NCI-H510A treated with DMSO at 0.1 percent for 48 hours (cell line): Measurements from ENCODE around the gene HSPA12B.

Experiments
- DNase-seq: peaks from one replicate; lab custom pipeline; 2025; lab: John Stamatoyannopoulos, UW

Gene HSPA12B

DNA sequence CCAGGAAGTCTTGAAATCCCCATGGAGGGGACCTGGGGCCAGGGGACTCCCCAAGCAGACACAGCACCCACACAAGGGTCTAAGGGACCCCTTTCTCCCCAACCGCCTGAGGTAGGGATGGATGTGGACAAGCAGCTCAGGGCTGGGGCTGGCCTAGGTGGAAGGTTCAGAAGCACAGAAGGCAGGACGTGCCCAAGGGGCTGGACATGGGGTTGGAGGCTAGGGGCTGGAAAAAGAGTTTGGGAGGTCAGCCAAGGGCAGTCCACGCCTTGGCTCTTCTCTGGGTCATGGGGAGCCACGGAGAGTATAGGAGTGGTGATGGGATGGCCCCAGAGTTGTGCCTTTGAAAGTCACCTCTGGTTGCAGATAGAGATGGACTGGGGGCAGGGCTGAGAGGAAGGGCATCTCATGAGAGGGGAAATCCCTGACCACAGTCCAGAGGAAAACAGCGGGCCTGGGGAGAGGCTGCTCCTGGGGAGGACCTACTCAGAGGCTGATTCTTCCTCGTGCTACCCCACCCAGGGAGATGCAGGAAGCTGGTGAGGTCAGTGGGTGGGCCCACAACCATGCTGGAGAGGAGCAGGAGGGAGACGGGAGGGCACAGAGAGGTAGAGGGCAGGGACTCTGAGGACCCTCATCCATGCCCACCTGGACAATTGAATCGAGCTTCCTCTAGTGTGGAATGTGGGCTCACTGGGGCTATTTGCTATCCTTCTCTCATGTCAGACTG is 2.5 kb upstream of the HSPA12B start:
- no peak for DNase-seq

GRCh38 chr20:3730803-3731672 is 1.4 kb upstream of the HSPA12B start:
- no peak for DNase-seq

- no peak for DNase-seq
Measured at GRCh38 chr20:3731944-3732326, 550 bp upstream of the HSPA12B start.

GRCh38 chr20:3733119-3733995 is 872 bp downstream of the HSPA12B start:
- DNase-seq, result no peak

DNA sequence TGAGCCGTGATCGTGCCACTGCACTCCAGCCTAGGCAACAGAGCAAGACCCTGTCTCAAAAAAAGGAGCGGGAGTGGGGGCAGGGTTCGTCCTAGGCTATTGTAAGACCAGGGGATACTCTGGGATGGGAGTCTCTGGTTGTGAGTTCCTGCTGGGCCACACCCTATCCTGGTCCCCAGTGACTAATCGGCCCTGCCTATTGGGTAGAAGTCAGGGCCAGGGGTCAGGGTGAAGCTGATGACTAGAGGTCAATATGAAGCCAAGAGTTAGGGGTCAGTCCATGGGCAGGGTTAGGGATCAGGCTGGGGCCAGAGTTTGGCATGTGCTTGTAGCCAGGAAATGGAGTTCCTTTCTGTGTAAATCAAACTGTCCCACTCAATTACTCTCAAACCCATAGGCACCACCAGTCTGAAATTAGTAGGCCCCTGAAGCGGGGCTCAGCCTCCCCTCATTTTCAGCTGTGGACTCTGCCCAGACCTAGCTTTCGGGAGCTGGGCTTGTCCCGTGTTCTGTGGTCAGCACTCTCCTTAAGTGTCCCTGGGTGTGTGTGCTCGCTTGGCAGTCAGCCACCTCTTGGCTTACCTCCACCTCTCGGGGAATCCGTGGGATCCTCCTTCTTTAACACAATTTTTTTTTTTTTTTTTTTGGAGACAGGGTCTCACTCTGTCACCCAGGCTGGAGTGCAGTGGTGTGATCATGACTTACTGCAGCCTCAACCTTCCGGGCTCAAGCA is 1.8 kb downstream of the HSPA12B start:
- DNase-seq, result no peak

- no peak for DNase-seq
Measured at GRCh38 chr20:3735768-3736167, 3.3 kb downstream of the HSPA12B start.

DNA sequence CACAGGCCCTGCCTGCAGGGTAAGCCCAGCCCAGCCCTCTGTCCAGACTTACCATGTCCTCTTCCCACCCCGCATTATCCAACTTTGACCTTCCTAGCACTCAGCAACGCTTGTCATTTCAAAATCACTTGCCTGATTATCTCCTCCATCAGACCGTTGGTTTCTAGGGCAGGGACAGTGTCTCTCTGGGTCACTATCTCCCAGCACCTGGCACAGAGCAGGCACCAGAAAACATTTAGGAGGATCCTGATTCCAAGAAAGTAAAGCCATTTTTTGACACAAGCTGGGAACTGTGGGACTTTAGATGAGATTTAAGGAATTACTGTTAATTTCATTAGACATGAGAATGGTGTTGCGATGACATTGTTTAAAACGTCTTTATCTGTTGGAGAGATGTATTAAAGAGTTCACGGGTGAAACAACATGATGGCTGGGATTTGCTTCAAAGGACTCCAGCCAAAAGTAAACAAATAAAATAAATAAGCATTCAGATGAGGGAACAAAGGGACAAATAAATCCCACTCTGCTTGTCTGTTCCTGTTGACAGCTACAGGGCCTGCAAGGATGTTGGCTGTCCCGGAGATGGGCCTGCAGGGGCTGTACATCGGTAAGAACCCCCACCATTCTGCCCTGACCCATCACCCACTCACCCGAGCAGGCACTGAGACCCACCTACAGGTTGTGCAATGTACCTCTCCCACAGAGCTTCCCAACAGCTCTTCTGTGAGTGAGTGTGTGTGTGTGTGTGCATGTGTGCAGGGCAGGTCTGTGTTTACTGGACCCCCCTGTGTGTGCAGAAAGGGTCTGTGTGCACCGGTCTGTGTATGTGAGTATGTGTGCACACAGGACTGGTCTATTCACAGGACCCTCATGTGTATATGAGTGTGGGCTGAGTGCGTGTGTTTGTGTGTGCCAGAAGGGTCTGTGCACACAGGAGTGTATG is 5.9 kb downstream of the HSPA12B start:
- no peak for DNase-seq

DNA sequence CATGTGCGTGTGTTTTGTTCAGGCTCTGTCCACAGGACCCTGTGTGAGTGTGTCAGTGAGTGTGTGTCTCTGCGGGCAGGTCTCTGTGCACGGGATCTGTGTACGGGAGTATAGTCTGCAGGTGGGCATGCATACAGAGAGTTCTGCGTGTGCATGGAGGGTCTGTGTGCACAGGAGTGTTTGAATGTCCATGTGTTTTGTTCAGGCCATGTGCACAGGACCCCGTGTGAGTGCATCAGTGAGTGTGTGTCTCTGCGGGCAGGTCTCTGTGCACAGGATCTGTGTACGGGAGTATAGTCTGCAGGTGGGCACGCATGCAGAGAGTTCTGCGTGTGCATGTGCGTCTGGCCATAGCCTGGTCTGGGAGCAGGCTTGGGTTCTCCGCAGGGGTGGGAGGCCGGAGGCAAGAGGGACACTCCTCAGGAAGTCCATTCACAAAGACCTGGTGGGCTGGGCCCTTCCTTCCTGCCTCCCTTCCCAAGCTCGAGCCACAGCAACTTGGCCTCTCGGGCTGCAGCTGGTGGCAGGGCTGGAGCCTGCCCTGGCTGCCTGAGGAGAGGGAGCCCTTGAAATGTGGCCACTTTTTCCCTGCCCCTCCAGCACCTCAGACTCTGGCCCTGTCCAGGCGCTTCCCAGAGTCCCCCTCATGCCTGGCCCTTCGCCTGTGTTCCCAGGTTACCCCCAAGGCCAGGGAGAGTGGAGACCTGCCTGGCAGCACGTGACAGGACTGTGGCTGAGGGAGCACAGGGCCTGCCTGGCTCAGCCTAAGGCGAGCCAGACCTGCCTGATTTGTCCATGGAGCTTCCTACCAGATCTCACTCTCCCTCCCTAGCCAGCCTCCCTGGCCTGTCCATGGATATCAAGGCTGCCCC is 6.8 kb downstream of the HSPA12B start:
- no peak for DNase-seq

- no peak for DNase-seq
Measured at GRCh38 chr20:3739926-3740451, 7.5 kb downstream of the HSPA12B start.

DNA sequence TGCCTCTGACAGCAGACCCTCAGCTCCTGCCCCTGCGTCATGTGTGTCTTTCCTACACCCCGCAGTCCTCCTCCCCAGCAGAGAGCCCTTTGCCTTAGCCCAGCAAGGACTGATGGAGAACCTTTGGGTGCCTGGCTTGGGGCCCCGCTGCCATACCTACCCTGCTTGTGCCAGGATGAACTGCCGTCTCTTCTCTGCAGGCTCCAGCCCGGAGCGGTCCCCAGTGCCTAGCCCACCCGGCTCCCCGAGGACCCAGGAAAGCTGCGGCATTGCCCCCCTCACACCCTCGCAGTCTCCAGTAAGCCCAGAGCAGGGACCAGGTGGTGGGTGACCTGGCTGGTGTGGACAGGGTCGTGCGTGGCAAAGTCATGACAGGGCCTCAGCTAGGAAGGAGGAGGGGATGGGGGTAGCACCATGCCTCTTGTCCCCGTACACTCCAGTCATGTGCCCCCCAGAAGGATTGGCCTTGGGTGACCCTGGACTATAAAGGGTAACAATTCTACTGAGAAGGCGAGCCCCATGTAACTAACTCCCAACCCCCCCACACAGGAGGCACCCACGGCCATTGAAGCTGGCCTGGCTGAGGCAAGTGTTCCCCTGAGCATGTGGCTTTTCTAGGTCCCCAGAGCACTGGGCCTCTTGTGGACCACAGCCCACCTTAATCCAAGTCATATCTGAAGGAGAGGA is 8.3 kb downstream of the HSPA12B start:
- no peak for DNase-seq

- DNase-seq, result no peak
Measured at GRCh38 chr20:3741836-3742458, 9.5 kb downstream of the HSPA12B start.

GRCh38 chr20:3743251-3743650 is 10.8 kb downstream of the HSPA12B start:
- no peak for DNase-seq

GRCh38 chr20:3744037-3744436 is 11.6 kb downstream of the HSPA12B start:
- no peak for DNase-seq

- DNase-seq, result no peak
Measured at GRCh38 chr20:3744806-3745685, 12.6 kb downstream of the HSPA12B start.

DNA sequence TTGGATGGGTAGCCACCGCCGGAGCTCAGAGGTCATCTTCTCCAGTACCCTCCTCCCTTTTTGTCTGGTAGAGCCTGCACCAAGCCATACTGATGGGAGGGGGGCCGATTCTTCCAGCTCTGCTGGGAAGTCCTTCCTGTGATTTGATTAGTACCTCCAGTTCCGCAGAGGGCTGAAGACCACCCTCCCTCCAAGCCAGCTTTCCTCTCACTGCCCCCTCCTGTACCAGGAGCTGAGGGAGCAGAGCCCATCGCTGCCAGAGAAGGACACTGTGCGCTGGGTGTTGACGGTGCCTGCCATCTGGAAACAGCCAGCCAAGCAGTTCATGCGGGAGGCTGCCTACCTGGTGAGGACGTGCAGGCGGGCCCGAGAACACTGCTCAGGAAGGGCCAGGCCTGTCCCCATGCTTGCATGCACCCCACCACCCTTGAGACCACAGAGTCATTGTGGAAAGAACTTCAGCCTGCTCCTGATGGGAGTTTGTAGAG is 13.2 kb downstream of the HSPA12B start:
- no peak for DNase-seq

- DNase-seq, result no peak
Measured at GRCh38 chr20:3747471-3747870, 15.0 kb downstream of the HSPA12B start.

DNA sequence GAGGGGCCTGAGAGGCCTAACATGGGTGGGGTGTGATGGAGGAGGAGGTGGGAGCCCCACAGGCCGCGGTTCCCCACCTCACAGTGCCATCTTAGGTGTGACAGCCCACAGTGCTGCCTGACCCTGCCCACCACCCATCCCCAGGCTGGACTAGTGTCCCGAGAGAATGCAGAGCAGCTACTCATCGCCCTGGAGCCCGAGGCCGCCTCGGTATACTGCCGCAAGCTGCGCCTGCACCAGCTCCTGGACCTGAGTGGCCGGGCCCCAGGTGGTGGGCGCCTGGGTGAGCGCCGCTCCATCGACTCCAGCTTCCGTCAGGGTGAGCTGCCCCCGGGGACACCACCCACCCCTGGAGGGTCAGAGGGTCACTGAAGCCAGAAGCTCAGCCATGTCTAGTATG is 15.6 kb downstream of the HSPA12B start:
- no peak for DNase-seq
